RWPE2 (cell line): ENCODE data around the gene USH2A.

Experiments
- ATAC-seq: fragments of 200-7000 bp; cut with Tn5 transposase; 3 replicates; pipeline ENCODE4 v1.9.1; 2021; ENCODE audit warnings: low read depth
- DNase-seq: peaks from one replicate; pipeline ENCODE4 v3.0.0-alpha.2; 2020; ENCODE audit warnings: low spot score
- H3K27ac ChIP-seq: fragments of 450-650 bp; 2 replicates; pipeline ENCODE4 v1.5.1; 2017; ENCODE audit warnings: mild to moderate bottlenecking; ENCODE audit not compliant: poor library complexity, severe bottlenecking
- H3K27me3 ChIP-seq: fragments of 250-450 bp; sonication (Bioruptor Pico); 2 replicates; pipeline ENCODE4 v1.5.1; 2021; ENCODE audit warnings: mild to moderate bottlenecking, moderate library complexity; ENCODE audit not compliant: insufficient read depth, poor library complexity, severe bottlenecking
- H3K36me3 ChIP-seq: fragments of 250-450 bp; sonication (Bioruptor Pico); 2 replicates; pipeline ENCODE4 v1.5.1; 2020; ENCODE audit warnings: low read depth, mild to moderate bottlenecking, moderate library complexity
- H3K4me1 ChIP-seq: fragments of 250-450 bp; sonication (Bioruptor Pico); 2 replicates; pipeline ENCODE4 v1.5.1; 2021; ENCODE audit warnings: mild to moderate bottlenecking, moderate library complexity; ENCODE audit not compliant: insufficient read depth, poor library complexity, severe bottlenecking
- H3K4me3 ChIP-seq: fragments of 250-450 bp; sonication (Bioruptor Pico); 2 replicates; pipeline ENCODE4 v1.5.1; 2021; ENCODE audit warnings: mild to moderate bottlenecking, moderate library complexity; ENCODE audit not compliant: severe bottlenecking
- H3K9me3 ChIP-seq: fragments of 250-450 bp; sonication (Bioruptor Pico); 2 replicates; pipeline ENCODE4 v1.5.1; 2021; ENCODE audit warnings: mild to moderate bottlenecking, moderate library complexity; ENCODE audit not compliant: severe bottlenecking
- CTCF ChIP-seq: fragments of 450-650 bp; IDR thresholded peaks from one replicate; pipeline ENCODE4 v1.5.1; 2017; ENCODE audit warnings: mild to moderate bottlenecking, moderate library complexity; ENCODE audit not compliant: poor library complexity, severe bottlenecking

Gene USH2A

GRCh38 chr1:215970406-215970805 is 452.8 kb downstream of the USH2A start:
- DNase-seq (no peak), ATAC-seq (no peak)
- no peaks in the 10 kb centered on the region for H3K4me1 ChIP-seq
- H3K9me3 ChIP-seq, result no peaks in the 10 kb centered on the region
- no peak overlapping the region for H3K4me3 ChIP-seq
- TF ChIP-seq CTCF, result no peak
- no peaks in the 10 kb centered on the region for H3K36me3 ChIP-seq
- no peak overlapping the region for H3K27ac ChIP-seq
- no peaks in the 10 kb centered on the region for H3K27me3 ChIP-seq

GRCh38 chr1:215963621-215964020 is 459.6 kb downstream of the USH2A start:
- DNase-seq (no peak), ATAC-seq (no peak)
- Histone ChIP-seq H3K36me3 (no peaks in the 10 kb centered on the region), H3K9me3 (no peaks in the 10 kb centered on the region), H3K4me3 (no peak overlapping the region), H3K27me3 (no peaks in the 10 kb centered on the region), H3K4me1 (no peaks in the 10 kb centered on the region), H3K27ac (no peak overlapping the region)
- no peak for TF ChIP-seq CTCF

DNA sequence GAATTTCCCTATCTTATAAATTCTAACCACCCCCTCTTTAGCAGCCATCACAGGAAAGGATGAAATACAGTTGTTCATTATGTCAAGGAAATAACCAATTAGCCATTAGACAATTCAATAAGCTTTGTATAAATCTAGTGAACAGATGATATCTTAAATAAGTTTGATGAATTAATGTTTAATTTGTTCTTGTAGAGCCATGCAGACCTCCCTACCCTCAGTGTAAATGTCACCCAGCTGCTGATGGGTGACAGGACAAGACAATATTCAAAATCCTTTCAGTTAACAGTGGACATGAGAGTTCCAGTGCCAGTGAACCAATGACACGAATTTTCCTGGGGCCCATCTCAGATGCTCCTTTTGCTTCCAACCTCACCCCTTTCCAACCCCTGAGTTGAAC is 460.2 kb downstream of the USH2A start:
- Histone ChIP-seq H3K9me3 (no peaks in the 10 kb centered on the region), H3K4me1 (no peaks in the 10 kb centered on the region), H3K27ac (no peak overlapping the region), H3K4me3 (no peak overlapping the region), H3K27me3 (no peaks in the 10 kb centered on the region), H3K36me3 (no peaks in the 10 kb centered on the region)
- DNase-seq (no peak), ATAC-seq (no peak)
- TF ChIP-seq CTCF, result no peak

DNA sequence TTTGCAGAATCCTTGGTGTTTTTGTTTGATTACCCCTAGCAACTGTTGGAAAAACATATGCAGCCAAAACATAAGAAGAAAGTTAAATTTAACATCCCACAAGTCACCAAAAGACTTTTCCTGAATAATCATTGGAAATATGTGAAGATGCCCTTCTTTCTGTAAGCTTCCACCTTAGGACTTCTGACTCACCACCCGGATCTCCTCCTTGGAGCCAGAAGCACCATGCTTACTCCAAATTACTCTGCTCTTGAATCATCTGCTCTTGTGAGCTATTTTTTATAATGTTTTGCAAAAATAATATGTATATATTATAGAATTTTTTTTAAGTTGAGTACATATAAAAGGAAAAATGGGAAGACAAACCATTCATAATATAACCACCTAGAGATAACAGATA is 464.4 kb downstream of the USH2A start:
- no peaks in the 10 kb centered on the region for H3K36me3 ChIP-seq
- no peak overlapping the region for H3K4me3 ChIP-seq
- DNase-seq (no peak), ATAC-seq (no peak)
- H3K27ac ChIP-seq, result no peak overlapping the region
- H3K27me3 ChIP-seq, result no peaks in the 10 kb centered on the region
- no peaks in the 10 kb centered on the region for H3K9me3 ChIP-seq
- TF ChIP-seq CTCF, result no peak
- no peaks in the 10 kb centered on the region for H3K4me1 ChIP-seq

GRCh38 chr1:215957663-215958062 is 465.6 kb downstream of the USH2A start:
- no peaks in the 10 kb centered on the region for H3K4me1 ChIP-seq
- no peak for TF ChIP-seq CTCF
- DNase-seq (no peak), ATAC-seq (no peak)
- H3K27ac ChIP-seq, result no peak overlapping the region
- no peaks in the 10 kb centered on the region for H3K9me3 ChIP-seq
- H3K27me3 ChIP-seq, result no peaks in the 10 kb centered on the region
- H3K36me3 ChIP-seq, result no peaks in the 10 kb centered on the region
- H3K4me3 ChIP-seq, result no peak overlapping the region
